Small intestine (tissue), 7 donors: ENCODE data around the gene CNPY3. TPM values are rescaled to one million over a fixed set of nuclear protein-coding genes. Genes with fewer than 3 reads are reported as not detected.
A peak's percentile ranks its signal among the peaks of the same experiment; 100 is the strongest.

Experiments used
- DNase-seq, 2 donors: peaks; one replicate each; pipeline versions ENCODE4 v3.0.0 to v3.0.0-alpha.2; 2013
- FAIRE-seq: peaks from 2 replicates; lab custom pipeline; 2012; peaks lifted over from hg19 to GRCh38; lab: Jason Lieb, UNC
- H3K27ac ChIP-seq, 3 donors: one replicate each; pipeline ENCODE4 v1.5.1; 2013; ENCODE audit warnings: low read length in 2 of 3, mild to moderate bottlenecking in 2 of 3, control low read depth in 1 of 3, inconsistent platforms in 1 of 3, low read depth in 1 of 3, moderate library complexity in 1 of 3
- H3K27me3 ChIP-seq, 3 donors: one replicate each; pipeline ENCODE4 v1.6.1; 2013; ENCODE audit warnings: low read length in 3 of 3, inconsistent platforms in 1 of 3; ENCODE audit not compliant: control insufficient read depth in 3 of 3, insufficient read depth in 3 of 3
- H3K36me3 ChIP-seq, 3 donors: one replicate each; pipeline ENCODE4 v1.6.1; 2013; ENCODE audit warnings: low read length in 3 of 3, inconsistent platforms in 1 of 3, low read depth in 1 of 3, mild to moderate bottlenecking in 1 of 3, moderate library complexity in 1 of 3; ENCODE audit not compliant: control insufficient read depth in 3 of 3, insufficient read depth in 2 of 3
- H3K4me1 ChIP-seq, 3 donors: one replicate each; pipeline ENCODE4 v1.6.1; 2013; ENCODE audit warnings: low read length in 2 of 3, inconsistent platforms in 1 of 3, low read depth in 1 of 3, mild to moderate bottlenecking in 1 of 3, moderate library complexity in 1 of 3; ENCODE audit not compliant: control insufficient read depth in 3 of 3, insufficient read depth in 2 of 3
- H3K4me3 ChIP-seq, 3 donors: one replicate each; pipeline ENCODE4 v1.5.1; 2013; ENCODE audit warnings: low read length in 3 of 3, control low read depth in 1 of 3, inconsistent platforms in 1 of 3, low read depth in 1 of 3, mild to moderate bottlenecking in 1 of 3, moderate library complexity in 1 of 3
- H3K9me3 ChIP-seq, 2 donors: one replicate each; pipeline ENCODE4 v1.6.1; 2013; ENCODE audit warnings: low read depth in 1 of 2, low read length in 1 of 2; ENCODE audit not compliant: control insufficient read depth in 2 of 2, insufficient read depth in 1 of 2
- WGBS, 3 donors: extraction: QIAGEN DNeasy Blood & Tissue Kit; methylation state at CpG; one replicate each; pipeline ENCODE4 v1.1.7; 2013; 5-methylcytosine and 5-hydroxymethylcytosine counted together
- polyA plus RNA-seq, 4 donors: library from polyadenylated mRNA; stranded (reverse) in 3 of 4; unstranded in 1 of 4; fragments of 200-250 nt in 3 of 4; fragments of 120-200 nt in 1 of 4; gene quantifications; one replicate each; pipeline versions ENCODE4 v1.2.1 to v1.2.3, GENCODE V29; 2013
- donor health status: healthy with polysubstance abuse.
- donor health status: control.
- donor health status: control.
- donor health status: Bipolar disorder and iron deficiency.
- donor health status: healthy.

Gene CNPY3
- polyA plus RNA-seq, 4 donors: 8.7 to 57.3 (median 25.3) TPM

- H3K27me3 ChIP-seq: no peaks in the 10 kb centered on the region
- no peak overlapping the region for H3K4me3 ChIP-seq
- DNase-seq (no peak), FAIRE-seq (no peak)
- H3K4me1 ChIP-seq: peaks cover 0 to 3% (median 0%) of the 10 kb centered on the region in 3 donors
- WGBS, 3 donors: 65 to 78% (median 76%) methylated on average over 4 of the region's 4 CpGs
- H3K9me3 ChIP-seq: no peaks in the 10 kb centered on the region
- peaks cover 10 to 61% (median 19%) of the 10 kb centered on the region in 3 donors for H3K36me3 ChIP-seq
- no peak overlapping the region for H3K27ac ChIP-seq
These were observed 41.8 kb downstream of the CNPY3 start for GRCh38 chr6:42970871-42971612.

GRCh38 chr6:42971746-42972327 lies 42.6 kb downstream of the CNPY3 start:
- Histone ChIP-seq H3K27ac (no peak overlapping the region), H3K36me3 (peaks cover 8 to 53% (median 19%) of the 10 kb centered on the region in 3 donors), H3K27me3 (no peaks in the 10 kb centered on the region), H3K4me3 (no peak overlapping the region), H3K9me3 (no peaks in the 10 kb centered on the region), H3K4me1 (peaks cover 0 to 3% (median 0%) of the 10 kb centered on the region in 3 donors)
- WGBS, 3 donors: 82 to 89% (median 86%) methylated on average over 3 of the region's 3 CpGs
- DNase-seq (no peak), FAIRE-seq (no peak)

DNA sequence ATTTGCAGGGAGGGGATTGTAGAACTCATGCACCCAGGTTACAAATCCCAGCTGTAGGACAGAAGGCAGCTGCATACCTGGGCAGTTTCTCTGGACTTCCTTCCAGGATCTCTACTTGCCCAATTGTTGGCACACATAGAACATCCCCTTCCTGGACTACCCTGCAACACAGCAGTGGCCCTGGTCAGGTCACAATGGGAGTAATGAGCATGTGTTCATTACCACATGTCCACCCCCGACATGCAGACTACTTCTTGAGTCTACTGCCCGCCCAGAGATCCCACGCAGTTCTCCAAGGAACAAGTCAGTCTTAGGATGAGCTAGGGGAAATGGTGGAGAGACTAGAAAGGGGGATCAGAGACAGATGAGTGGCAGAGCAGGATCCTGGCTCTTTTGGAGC lies 44.6 kb downstream of the CNPY3 start:
- WGBS, 3 donors: 87 to 98% (median 97%) methylated on average over 3 of the region's 3 CpGs
- FAIRE-seq (no peak), DNase-seq (no peak)
- Histone ChIP-seq H3K36me3 (peaks cover 5 to 38% (median 5%) of the 10 kb centered on the region in 3 donors), H3K9me3 (no peaks in the 10 kb centered on the region), H3K27ac (no peak overlapping the region), H3K4me3 (no peak overlapping the region), H3K27me3 (no peaks in the 10 kb centered on the region), H3K4me1 (peaks cover 0 to 7% (median 3%) of the 10 kb centered on the region in 3 donors)

DNA sequence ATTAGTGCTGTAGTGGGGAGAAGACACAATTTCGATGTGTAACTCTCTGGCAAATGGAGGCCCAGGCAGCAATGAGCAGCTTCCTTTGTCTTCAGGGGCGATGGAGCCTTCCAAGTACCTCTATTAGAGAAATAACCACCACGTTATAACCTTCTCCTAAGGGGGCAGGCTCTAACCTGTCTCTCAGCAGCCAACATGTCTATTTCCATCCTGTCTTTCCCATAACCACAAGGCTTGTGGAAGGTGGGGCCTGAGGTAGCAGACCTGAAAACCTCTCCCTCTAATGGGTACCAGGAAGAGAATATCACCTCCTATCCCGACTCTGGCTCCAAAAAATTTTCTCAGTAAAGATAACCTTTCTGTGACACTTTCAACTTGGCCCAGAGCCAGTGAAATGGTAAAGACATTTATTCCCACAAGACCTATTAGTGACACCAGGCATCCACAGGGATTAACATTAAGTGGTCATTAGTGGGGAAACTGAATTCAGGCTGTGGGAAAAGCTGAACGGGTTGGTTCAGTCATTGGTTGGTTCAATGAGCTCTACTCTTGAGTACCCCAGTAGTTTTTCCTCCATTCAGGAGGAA lies 45.7 kb downstream of the CNPY3 start:
- Histone ChIP-seq H3K4me1 (peaks cover 3 to 12% (median 8%) of the 10 kb centered on the region in 3 donors), H3K9me3 (no peaks in the 10 kb centered on the region), H3K27ac (no peak overlapping the region), H3K36me3 (peaks cover 0 to 27% (median 5%) of the 10 kb centered on the region in 3 donors), H3K4me3 (no peak overlapping the region), H3K27me3 (no peaks in the 10 kb centered on the region)
- FAIRE-seq (no peak), DNase-seq (no peak)
- WGBS, 3 donors: 81 to 87% (median 84%) methylated on average over 5 of the region's 5 CpGs

DNA sequence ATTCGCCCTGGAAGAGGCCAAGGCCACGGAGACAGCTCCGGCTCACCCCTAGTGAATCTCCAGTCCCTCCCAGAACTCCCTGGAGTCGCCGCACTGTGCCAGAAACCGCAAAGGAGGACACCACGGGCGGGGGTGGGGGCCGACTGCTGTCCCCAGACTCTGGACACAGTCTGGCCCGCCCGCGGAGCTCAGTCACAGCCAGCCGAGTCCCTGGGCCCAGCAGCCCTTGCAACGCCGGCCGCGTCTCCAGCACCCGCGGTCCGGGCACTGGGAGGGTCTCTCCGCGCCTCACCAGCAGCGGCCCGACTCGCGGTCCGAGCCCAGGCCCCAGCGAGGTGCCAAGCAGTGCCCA lies 49.2 kb downstream of the CNPY3 start:
- FAIRE-seq (no peak), DNase-seq (peak; percentile 47 to 74)
- 0 to 1% (median 0%) methylated on average over 21 to 28 of the region's 28 CpGs for WGBS, 3 donors
- Histone ChIP-seq H3K27me3 (no peaks in the 10 kb centered on the region), H3K4me1 (peaks cover 3 to 12% (median 9%) of the 10 kb centered on the region in 3 donors), H3K9me3 (no peaks in the 10 kb centered on the region), H3K27ac (peak overlapping the region; percentile 83 to 98 (median 97)), H3K36me3 (peaks cover 0 to 15% (median 4%) of the 10 kb centered on the region in 3 donors), H3K4me3 (peak overlapping the region; percentile 62 to 94 (median 90))

DNA sequence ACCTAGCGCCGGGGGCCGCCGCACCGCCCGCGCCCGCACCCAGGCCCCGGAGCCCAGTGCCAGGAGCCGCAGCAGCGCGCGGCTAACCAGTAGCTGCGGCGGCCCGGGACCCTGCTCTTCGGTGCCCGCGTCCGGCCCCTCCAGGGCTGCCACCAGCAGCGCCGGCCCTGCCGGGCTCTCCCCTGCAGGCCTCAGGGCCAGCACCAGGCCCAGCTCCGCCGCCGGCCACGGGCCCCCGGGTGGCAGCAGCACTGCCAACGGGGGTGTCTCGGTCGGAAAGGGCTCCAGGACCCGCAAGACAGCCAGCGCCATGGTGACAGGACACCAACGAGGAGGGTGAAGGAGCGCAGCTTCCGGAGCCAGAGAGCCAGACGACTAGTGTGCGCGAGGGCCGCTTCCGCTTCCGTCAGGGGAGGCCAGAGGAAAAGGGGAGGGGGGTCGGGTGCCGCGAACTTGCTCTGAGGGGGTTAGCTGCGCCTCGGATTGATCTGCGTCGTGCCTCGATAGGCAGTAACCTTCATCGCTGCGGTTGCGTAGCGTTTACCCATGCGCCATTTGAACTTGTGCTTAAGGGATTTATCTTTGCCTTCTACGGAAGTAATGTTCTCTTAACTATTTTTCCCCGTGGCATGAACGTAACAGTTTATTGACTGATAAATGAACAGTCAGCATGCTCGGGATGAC lies 49.7 kb downstream of the CNPY3 start, which contains the start of gene PEX6:
TSS of gene PEX6 (minus strand) at position 343 of the 684 bp plus-strand sequence. CDS start at position 312, 31 bp downstream.
- Histone ChIP-seq H3K27ac (peak within 1 kb of the TSS; percentile 83 to 98 (median 97)), H3K27me3 (no peaks in the 10 kb centered on the region), H3K9me3 (no peaks in the 10 kb centered on the region), H3K36me3 (peaks cover 0 to 9% (median 0%) of the 10 kb centered on the region in 3 donors), H3K4me1 (peaks cover 3 to 14% (median 12%) of the 10 kb centered on the region in 3 donors), H3K4me3 (peak within 1 kb of the TSS; percentile 62 to 94 (median 90))
- DNase-seq: peak; percentile 93
- FAIRE-seq: no peak
- WGBS, 3 donors: 0% methylated on average over 45 to 59 of the region's 59 CpGs

DNA sequence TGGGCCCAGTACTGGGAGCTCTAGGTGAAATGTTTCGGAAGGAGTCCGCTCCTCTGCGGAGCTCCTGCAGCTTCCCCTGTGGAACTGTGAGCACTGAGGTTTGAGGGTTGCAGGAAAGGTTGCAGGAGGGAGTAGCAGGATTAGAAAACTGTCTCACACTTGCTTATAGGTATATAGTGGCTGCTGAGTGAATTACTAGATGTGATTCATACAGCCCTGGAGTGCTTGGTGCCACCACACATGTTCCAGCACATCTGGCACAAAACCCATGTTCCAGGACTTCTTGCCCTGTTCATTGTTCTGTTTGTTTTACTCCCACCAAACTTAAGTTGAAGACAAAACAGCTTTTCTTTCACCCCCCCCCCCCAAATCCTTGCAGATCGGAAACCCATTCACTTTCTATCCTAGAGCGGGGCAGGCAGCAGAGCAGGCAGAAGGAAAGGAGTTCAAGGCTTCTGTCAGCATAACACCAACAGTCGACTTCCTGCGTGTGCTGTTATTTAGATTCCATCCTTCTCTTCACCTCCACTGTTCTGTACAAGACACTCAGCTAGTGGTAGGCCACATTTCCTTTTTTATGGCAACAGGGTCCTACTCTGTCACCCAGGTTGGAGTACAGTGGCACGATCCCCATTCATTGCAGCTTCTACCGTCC lies 50.4 kb downstream of the CNPY3 start:
- Histone ChIP-seq H3K36me3 (peaks cover 0 to 8% (median 0%) of the 10 kb centered on the region in 3 donors), H3K4me3 (peak overlapping the region; percentile 62 to 94 (median 90)), H3K9me3 (no peaks in the 10 kb centered on the region), H3K27ac (peak overlapping the region; percentile 83 to 98 (median 97)), H3K27me3 (no peaks in the 10 kb centered on the region), H3K4me1 (peaks cover 3 to 14% (median 12%) of the 10 kb centered on the region in 3 donors)
- no peak for DNase-seq
- no peak for FAIRE-seq
- 47 to 52% (median 51%) methylated on average over 9 of the region's 9 CpGs for WGBS, 3 donors
